Stomach (tissue), 9 donors: ENCODE measurements around the gene UST. TPM values are rescaled to one million over a fixed set of nuclear protein-coding genes. Genes with fewer than 3 reads are reported as not detected.
A peak's percentile ranks its signal among the peaks of the same experiment; 100 is the strongest.
"Not testable (repeated sequence)": the region's sequence is repeated elsewhere in the genome, so short reads cannot be mapped to it uniquely, and the experiment has no call there.

Source experiments
- DNase-seq, 2 donors: peaks; one replicate each; pipeline versions ENCODE4 v3.0.0 to v3.0.0-alpha.2; 2013 to 2019
- H3K27ac ChIP-seq, 5 donors: fragments of 200-600 bp in 4 of 5; sonication (generic) in 4 of 5; one replicate each; pipeline ENCODE4 v1.5.1; 2013 to 2019; ENCODE audit warnings: mild to moderate bottlenecking in 1 of 5, moderate library complexity in 1 of 5
- H3K27me3 ChIP-seq, 3 donors: fragments of 200-600 bp; sonication (generic); one replicate each; pipeline ENCODE4 v1.5.1; 2017 to 2019; ENCODE audit warnings: mixed run types in 1 of 3
- H3K36me3 ChIP-seq, 4 donors: fragments of 200-600 bp; sonication (generic); 1 replicate in 3 of 4; 2 replicates in 1 of 4; pipeline ENCODE4 v1.5.1; 2016 to 2019
- H3K4me1 ChIP-seq, 4 donors: fragments of 200-600 bp; sonication (generic); one replicate each; pipeline ENCODE4 v1.5.1; 2016 to 2019
- H3K4me3 ChIP-seq, 4 donors: fragments of 200-600 bp; sonication (generic) in 3 of 4; one replicate each; pipeline ENCODE4 v1.5.1; 2016 to 2019; ENCODE audit warnings: mild to moderate bottlenecking in 1 of 4
- H3K9me3 ChIP-seq, 4 donors: fragments of 200-600 bp; sonication (generic); one replicate each; pipeline ENCODE4 v1.5.1; 2016 to 2019
- EP300 ChIP-seq: sonication (generic); formaldehyde crosslinking; IDR thresholded peaks from one replicate; pipeline ENCODE4 v1.6.1; 2017; ENCODE audit warnings: antibody characterized with exemption
- POLR2A ChIP-seq, 4 donors: fragments of 450-650 bp; IDR thresholded peaks; one replicate each; pipeline ENCODE4 v1.6.1; 2016; ENCODE audit warnings: antibody characterized with exemption in 4 of 4, control low read depth in 2 of 4, mild to moderate bottlenecking in 1 of 4, moderate library complexity in 1 of 4
- POLR2AphosphoS5 ChIP-seq, 3 donors: sonication (generic); formaldehyde crosslinking; IDR thresholded peaks; one replicate each; pipeline ENCODE4 v1.6.1; 2016; ENCODE audit warnings: antibody characterized with exemption in 3 of 3
- WGBS, 5 donors: extraction: QIAGEN DNeasy Blood & Tissue Kit in 3 of 5; methylation state at CpG; one replicate each; pipeline versions ENCODE4 v1.1.5 to v1.1.7; 2013 to 2018; 5-methylcytosine and 5-hydroxymethylcytosine counted together
- intact Hi-C: fragments of 100-400 bp; cut with DNase I; formaldehyde crosslinking; loops from one replicate; pipeline ENCODE4 v1.15.1; 2023; ENCODE audit warnings: low total_unique reads
- polyA plus RNA-seq, 3 donors: library from polyadenylated mRNA; stranded (reverse); fragments of 200-250 nt; gene quantifications; one replicate each; pipeline ENCODE4 v1.2.3, GENCODE V29; 2013
- total RNA-seq, 5 donors: library from RNA; depleted of rRNA; stranded (reverse); fragments of >200 nt; gene quantifications; one replicate each; pipeline versions ENCODE4 v1.1.0 to v1.2.3, GENCODE V29; 2014 to 2016
- TF ChIP-seq, protein P1 (sequence below), 7 experiments: fragments of 450-650 bp in 4 of 7; fragments of 200-600 bp in 3 of 7; sonication (generic) in 3 of 7; IDR thresholded peaks; one replicate each; pipeline ENCODE4 v1.5.1; 2016 to 2019; ENCODE audit warnings: antibody characterized with exemption in 7 of 7, control low read depth in 2 of 7, mild to moderate bottlenecking in 1 of 7
- donor health status: healthy with polysubstance abuse.
- donor health status: Bipolar disorder and iron deficiency.
- donor health status: healthy.

The UST gene
- total and polyA plus RNA-seq, 8 donors: 2.2 to 45.8 (median 8.9) TPM

DNA sequence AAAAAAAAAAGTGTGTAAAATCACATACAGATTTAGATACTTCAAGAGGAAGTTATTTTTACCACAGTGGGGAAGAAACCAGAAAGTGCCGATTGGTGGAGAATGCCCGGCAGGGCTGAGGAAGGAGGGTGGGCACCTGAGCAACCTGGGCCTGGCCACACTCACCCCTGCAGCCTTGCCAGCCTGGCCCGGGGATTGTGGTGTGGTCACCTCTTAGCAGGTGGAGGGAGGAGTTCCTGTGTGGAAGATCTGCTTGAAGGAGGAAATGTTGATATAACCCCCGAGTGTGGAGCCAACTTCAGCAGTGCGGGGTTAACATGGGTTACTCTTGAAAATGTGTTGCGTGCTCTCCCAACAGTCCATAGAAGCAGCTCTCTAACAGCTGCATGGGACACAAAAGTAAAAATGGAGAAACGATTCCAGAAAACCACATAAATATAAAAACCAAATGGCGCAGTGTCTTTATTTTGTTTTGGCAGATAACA lies 14.7 kb downstream of the UST start:
- H3K36me3 ChIP-seq: no peaks in the 10 kb centered on the region
- H3K9me3 ChIP-seq: no peaks in the 10 kb centered on the region
- H3K27me3 ChIP-seq: no peaks in the 10 kb centered on the region
- WGBS, 5 donors: 4 to 14% (median 11%) methylated on average over 8 of the region's 8 CpGs
- intact Hi-C loops: no loop called here
- no peak for TF ChIP-seq POLR2AphosphoS5 (IDR thresholded peaks at IDR 0.05)
- TF ChIP-seq, protein P1, sequence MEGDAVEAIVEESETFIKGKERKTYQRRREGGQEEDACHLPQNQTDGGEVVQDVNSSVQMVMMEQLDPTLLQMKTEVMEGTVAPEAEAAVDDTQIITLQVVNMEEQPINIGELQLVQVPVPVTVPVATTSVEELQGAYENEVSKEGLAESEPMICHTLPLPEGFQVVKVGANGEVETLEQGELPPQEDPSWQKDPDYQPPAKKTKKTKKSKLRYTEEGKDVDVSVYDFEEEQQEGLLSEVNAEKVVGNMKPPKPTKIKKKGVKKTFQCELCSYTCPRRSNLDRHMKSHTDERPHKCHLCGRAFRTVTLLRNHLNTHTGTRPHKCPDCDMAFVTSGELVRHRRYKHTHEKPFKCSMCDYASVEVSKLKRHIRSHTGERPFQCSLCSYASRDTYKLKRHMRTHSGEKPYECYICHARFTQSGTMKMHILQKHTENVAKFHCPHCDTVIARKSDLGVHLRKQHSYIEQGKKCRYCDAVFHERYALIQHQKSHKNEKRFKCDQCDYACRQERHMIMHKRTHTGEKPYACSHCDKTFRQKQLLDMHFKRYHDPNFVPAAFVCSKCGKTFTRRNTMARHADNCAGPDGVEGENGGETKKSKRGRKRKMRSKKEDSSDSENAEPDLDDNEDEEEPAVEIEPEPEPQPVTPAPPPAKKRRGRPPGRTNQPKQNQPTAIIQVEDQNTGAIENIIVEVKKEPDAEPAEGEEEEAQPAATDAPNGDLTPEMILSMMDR (IDR thresholded peaks at IDR 0.05): no peak
- no peak for TF ChIP-seq POLR2A (IDR thresholded peaks at IDR 0.05)
- no peak for TF ChIP-seq EP300
- peak overlapping the region in 3 of 4 donors; percentile 23 to 41 (median 26) for H3K4me3 ChIP-seq
- H3K27ac ChIP-seq: peak overlapping the region; percentile 46 to 78 (median 73)
- DNase-seq: peak in 1 of 2 donors; percentile 76
- H3K4me1 ChIP-seq: peaks cover 20 to 54% (median 23%) of the 10 kb centered on the region in 4 donors

DNA sequence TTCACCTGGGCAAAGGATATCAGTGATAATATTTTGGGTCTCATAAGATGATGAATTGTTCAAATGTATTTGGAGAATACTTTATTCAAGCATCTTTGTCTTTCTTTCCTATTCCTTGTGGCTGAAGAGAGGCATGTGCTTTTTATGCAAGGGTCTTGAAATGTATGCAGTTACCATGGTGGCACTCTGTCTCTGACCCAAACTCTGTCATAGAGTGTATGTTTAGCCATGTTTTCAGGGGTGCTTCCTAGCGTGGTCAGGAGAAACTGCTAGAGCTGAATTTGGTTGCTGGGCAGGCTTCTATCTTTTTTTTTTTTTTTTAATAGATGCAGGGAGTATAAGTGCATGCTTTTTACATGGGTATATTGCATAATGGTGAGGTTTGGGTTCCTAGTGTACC lies 15.4 kb downstream of the UST start:
- peak overlapping the region in 3 of 5 donors; percentile 73 to 78 (median 73) for H3K27ac ChIP-seq
- no peaks in the 10 kb centered on the region for H3K36me3 ChIP-seq
- no peaks in the 10 kb centered on the region for H3K27me3 ChIP-seq
- no peak for TF ChIP-seq POLR2AphosphoS5 (IDR thresholded peaks at IDR 0.05)
- TF ChIP-seq, protein P1 (IDR thresholded peaks at IDR 0.05): no peak
- no peak for TF ChIP-seq POLR2A (IDR thresholded peaks at IDR 0.05)
- TF ChIP-seq EP300: no peak
- DNase-seq: no peak
- whole genome bisulfite sequencing, 5 donors: 79 to 92% (median 86%) methylated on average over 1 of the region's 1 CpG
- intact Hi-C loops: no loop called here
- peaks cover 20 to 51% (median 23%) of the 10 kb centered on the region in 4 donors for H3K4me1 ChIP-seq
- no peaks in the 10 kb centered on the region for H3K9me3 ChIP-seq
- H3K4me3 ChIP-seq: no peak overlapping the region

DNA sequence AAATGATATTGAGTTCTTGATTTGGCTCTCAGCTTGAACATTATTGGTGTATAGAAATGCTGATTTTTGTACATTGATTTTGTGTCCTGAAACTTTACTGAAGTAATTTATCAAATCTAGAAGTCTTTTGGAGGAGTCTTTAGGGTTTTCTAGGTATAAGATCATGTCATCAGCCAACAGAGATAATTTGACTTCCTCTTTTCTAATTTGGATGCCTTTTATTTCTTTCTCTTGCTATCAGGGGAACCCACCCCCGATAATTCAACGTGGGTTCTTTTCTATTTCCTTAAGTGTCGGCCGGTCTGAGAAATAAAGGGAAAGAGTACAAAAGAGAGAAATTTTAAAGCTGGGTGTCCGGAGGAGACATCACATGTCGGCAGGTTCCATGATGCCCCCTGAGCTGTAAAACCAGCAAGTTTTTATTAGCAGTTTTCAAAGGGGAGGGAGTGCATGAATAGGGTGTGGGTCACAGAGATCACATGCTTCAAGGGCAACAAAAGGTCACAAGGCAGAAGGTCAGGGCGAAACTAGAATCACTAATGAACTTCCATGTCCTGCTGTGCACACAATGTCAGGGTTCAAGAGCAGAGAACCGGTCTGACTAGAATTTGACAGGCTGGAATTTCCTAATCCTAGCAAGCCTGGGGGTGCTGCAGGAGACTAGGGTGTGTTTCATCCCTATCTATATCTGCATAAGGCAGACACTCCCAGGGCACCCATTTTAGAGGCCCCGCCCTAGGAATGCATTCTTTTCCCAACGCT lies 17.6 kb downstream of the UST start:
- H3K27ac ChIP-seq, H3K9me3 ChIP-seq, intact Hi-C loops, H3K36me3 ChIP-seq, H3K4me3 ChIP-seq, H3K27me3 ChIP-seq, DNase-seq: not testable (repeated sequence)
- WGBS, 5 donors: 60 to 81% (median 68%) methylated on average over 9 to 10 of the region's 10 CpGs
- peaks cover 20 to 47% (median 23%) of the 10 kb centered on the region in 4 donors for H3K4me1 ChIP-seq

DNA sequence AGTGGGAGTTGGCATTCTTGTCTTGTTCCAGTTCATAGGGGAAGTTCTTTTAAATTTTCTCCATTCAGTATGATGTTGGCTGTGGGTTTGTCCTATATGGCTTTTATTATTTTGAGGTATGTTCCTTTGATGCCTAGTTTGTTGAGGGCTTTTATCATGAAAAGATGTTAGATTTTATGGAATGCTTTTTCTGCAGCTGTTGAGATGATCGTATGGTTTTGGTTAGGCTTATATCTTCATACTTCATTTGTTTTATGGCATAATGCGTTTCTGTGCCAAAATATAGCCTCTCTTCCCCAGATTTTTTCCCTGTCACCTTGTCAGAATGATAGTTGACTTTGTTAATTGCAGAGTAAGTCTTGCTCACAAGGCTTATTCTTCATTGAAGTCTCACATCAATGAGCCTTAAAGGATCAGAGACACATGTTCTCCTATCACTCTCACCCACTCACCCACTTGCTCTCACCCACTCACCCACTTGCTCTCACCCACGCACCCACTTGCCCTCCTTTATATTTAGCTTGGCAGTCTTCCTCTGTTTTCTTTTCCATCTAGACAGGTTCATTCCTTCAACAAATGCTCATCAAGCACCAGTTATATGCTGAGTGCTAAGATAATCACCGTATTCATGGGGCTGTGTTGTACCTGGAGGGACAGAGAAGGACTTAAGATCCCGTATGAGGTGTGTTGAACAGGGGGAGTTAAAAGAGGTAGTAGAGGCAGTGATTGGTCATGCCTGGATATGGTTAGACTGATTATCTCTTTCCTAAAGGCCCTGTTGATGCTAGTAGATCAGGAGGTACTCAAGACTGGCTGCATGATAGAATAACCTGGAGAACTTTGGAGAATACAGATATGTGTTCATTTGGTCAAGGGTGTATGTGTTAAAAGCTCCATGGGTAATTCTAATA lies 19.3 kb downstream of the UST start:
- H3K27ac ChIP-seq: no peak overlapping the region
- WGBS, 5 donors: 73 to 83% (median 79%) methylated on average over 5 of the region's 5 CpGs
- no peak overlapping the region for H3K4me3 ChIP-seq
- H3K4me1 ChIP-seq: peaks cover 11 to 43% (median 20%) of the 10 kb centered on the region in 4 donors
- no peak for DNase-seq
- intact Hi-C loops: no loop called here
- TF ChIP-seq POLR2AphosphoS5 (IDR thresholded peaks at IDR 0.05): no peak
- TF ChIP-seq, protein P1 (IDR thresholded peaks at IDR 0.05): no peak
- no peaks in the 10 kb centered on the region for H3K9me3 ChIP-seq
- no peaks in the 10 kb centered on the region for H3K36me3 ChIP-seq
- no peaks in the 10 kb centered on the region for H3K27me3 ChIP-seq
